Caco-2 (cell line): ENCODE data around the gene CMSS1. TPM values are rescaled to one million over a fixed set of nuclear protein-coding genes. Genes with fewer than 3 reads are reported as not detected.

ENCODE experiments used
- BruUV-seq: library from RNA; stranded (reverse); fragments of 400-500 nt; replicated peaks from 2 replicates; lab custom pipeline; 2021; lab: Mats Ljungman, UMichigan
- CTCF ChIA-PET: fragments of 300-600 bp; sonication (Branson Sonifier 250); formaldehyde crosslinking; loops from one replicate; lab custom pipeline; 2022; ENCODE audit warnings: antibody characterized with exemption; lab: Charles Lee
- POLR2A ChIA-PET: fragments of 300-600 bp; sonication (Branson Sonifier 250); formaldehyde crosslinking; loops from one replicate; lab custom pipeline; 2022; ENCODE audit warnings: antibody characterized with exemption; lab: Charles Lee
- DNase-seq, 2 experiments: peaks; one replicate each; pipeline versions ENCODE4 v3.0.0 to v3.0.0-alpha.2; 2020 to 2022
- H3K27me3 ChIP-seq: replicated peaks from 2 replicates; pipeline ENCODE4 v1.6.0; 2011; ENCODE audit warnings: low read length; ENCODE audit not compliant: control insufficient read depth, insufficient read depth
- H3K36me3 ChIP-seq: 2 replicates; pipeline ENCODE4 v1.5.1; 2011; ENCODE audit warnings: low read length; ENCODE audit not compliant: control insufficient read depth, insufficient read depth
- H3K4me1 ChIP-seq: fragments of 250-450 bp; sonication (Bioruptor Pico); 2 replicates; pipeline ENCODE4 v1.5.1; 2020; ENCODE audit warnings: mild to moderate bottlenecking
- H3K4me3 ChIP-seq: 2 replicates; pipeline ENCODE4 v1.5.1; 2011; ENCODE audit warnings: low read depth, mild to moderate bottlenecking, control low read depth, low read length
- H3K9me3 ChIP-seq: fragments of 250-450 bp; sonication (Bioruptor Pico); 2 replicates; pipeline ENCODE4 v1.5.1; 2020; ENCODE audit warnings: mild to moderate bottlenecking, moderate library complexity
- H3K27ac Mint-ChIP-seq: one replicate; pipeline ENCODE4 v1.8.0; 2022; ENCODE audit warnings: mixed read lengths; ENCODE audit not compliant: unreplicated experiment
- H3K27me3 Mint-ChIP-seq: one replicate; pipeline ENCODE4 v1.8.0; 2022; ENCODE audit warnings: mixed read lengths; ENCODE audit not compliant: insufficient read depth, unreplicated experiment
- H3K36me3 Mint-ChIP-seq: one replicate; pipeline ENCODE4 v1.8.0; 2022; ENCODE audit warnings: mild to moderate bottlenecking, mixed read lengths; ENCODE audit not compliant: insufficient read depth, unreplicated experiment
- H3K4me1 Mint-ChIP-seq: one replicate; pipeline ENCODE4 v1.8.0; 2022; ENCODE audit warnings: low read depth, mixed read lengths; ENCODE audit not compliant: unreplicated experiment
- H3K4me3 Mint-ChIP-seq: one replicate; pipeline ENCODE4 v1.8.0; 2022; ENCODE audit warnings: mild to moderate bottlenecking, moderate library complexity, mixed read lengths; ENCODE audit not compliant: unreplicated experiment
- H3K9me3 Mint-ChIP-seq: one replicate; pipeline ENCODE4 v1.8.0; 2022; ENCODE audit warnings: mixed read lengths; ENCODE audit not compliant: unreplicated experiment
- CTCF ChIP-seq, 2 experiments: fragments of 200-600 bp in 1 of 2; IDR thresholded peaks; 1 replicate in 1 of 2; 2 replicates in 1 of 2; pipeline versions ENCODE4 v1.5.1 to v1.8.0; 2011 to 2022; ENCODE audit warnings: antibody characterized with exemption in 1 of 2, control low read depth in 1 of 2, inconsistent platforms in 1 of 2, low read depth in 1 of 2, low read length in 1 of 2, mild to moderate bottlenecking in 1 of 2, moderate library complexity in 1 of 2; ENCODE audit not compliant: insufficient read depth in 1 of 2, severe bottlenecking in 1 of 2, unreplicated experiment in 1 of 2
- intact Hi-C: fragments of 100-400 bp; cut with micrococcal nuclease; formaldehyde crosslinking; loops from one replicate; pipeline ENCODE4 v1.10.0; 2022; ENCODE audit not compliant: unreplicated experiment
- total RNA-seq: library from RNA; stranded (reverse); gene quantifications from 2 replicates; pipeline ENCODE4 v1.2.3, GENCODE V29; 2022

CMSS1 gene
- total RNA-seq, 1 experiment from 2014 or later, result 54.4 TPM

- TF ChIP-seq CTCF (IDR thresholded peaks at IDR 0.05; ENCODE audit: insufficient read depth in 1 of 2, low read depth in 1 of 2, low read length in 1 of 2, severe bottlenecking in 1 of 2, unreplicated experiment in 1 of 2), result no peak
- H3K4me3 ChIP-seq, result no peak overlapping the region
- H3K4me3 Mint-ChIP-seq, result no peak overlapping the region
- H3K27ac Mint-ChIP-seq, result no peak overlapping the region
- no peaks in the 10 kb centered on the region for H3K4me1 Mint-ChIP-seq
- peaks cover 36% of the 10 kb centered on the region for H3K36me3 Mint-ChIP-seq
- H3K27me3 ChIP-seq, result no peaks in the 10 kb centered on the region
- H3K27me3 Mint-ChIP-seq, result no peaks in the 10 kb centered on the region
- ChIA-PET CTCF (no interaction called here), POLR2A (no interaction called here)
- DNase-seq, result no peak
- intact Hi-C loops, result no loop called here
- peaks cover 4% of the 10 kb centered on the region for H3K36me3 ChIP-seq
- no peaks in the 10 kb centered on the region for H3K9me3 ChIP-seq
- no peaks in the 10 kb centered on the region for H3K9me3 Mint-ChIP-seq
- no TSS peak for BruUV-seq
- peaks cover 5% of the 10 kb centered on the region; the same call in 1 of the 2 replicates for H3K4me1 ChIP-seq
Measured at GRCh38 chr3:99854756-99855298, 37.2 kb downstream of the CMSS1 start.

GRCh38 chr3:99855900-99856299 lies 38.2 kb downstream of the CMSS1 start:
- intact Hi-C loops, result no loop called here
- DNase-seq, result no peak
- H3K36me3 Mint-ChIP-seq, result peaks cover 44% of the 10 kb centered on the region
- peaks cover 5% of the 10 kb centered on the region; the same call in 1 of the 2 replicates for H3K4me1 ChIP-seq
- BruUV-seq, result no TSS peak
- H3K4me3 ChIP-seq, result no peak overlapping the region
- H3K36me3 ChIP-seq, result no peaks in the 10 kb centered on the region; the same call in 1 of the 2 replicates
- H3K27me3 Mint-ChIP-seq, result no peaks in the 10 kb centered on the region
- no peaks in the 10 kb centered on the region for H3K4me1 Mint-ChIP-seq
- H3K27ac Mint-ChIP-seq, result no peak overlapping the region
- no peaks in the 10 kb centered on the region for H3K9me3 ChIP-seq
- ChIA-PET POLR2A (no interaction called here), CTCF (no interaction called here)
- no peak for TF ChIP-seq CTCF (IDR thresholded peaks at IDR 0.05; ENCODE audit: insufficient read depth in 1 of 2, low read depth in 1 of 2, low read length in 1 of 2, severe bottlenecking in 1 of 2, unreplicated experiment in 1 of 2)
- no peaks in the 10 kb centered on the region for H3K27me3 ChIP-seq
- no peak overlapping the region for H3K4me3 Mint-ChIP-seq
- no peaks in the 10 kb centered on the region for H3K9me3 Mint-ChIP-seq

GRCh38 chr3:99856437-99857220 lies 39.0 kb downstream of the CMSS1 start:
- H3K9me3 Mint-ChIP-seq, result no peaks in the 10 kb centered on the region
- no peak for TF ChIP-seq CTCF (IDR thresholded peaks at IDR 0.05; ENCODE audit: insufficient read depth in 1 of 2, low read depth in 1 of 2, low read length in 1 of 2, severe bottlenecking in 1 of 2, unreplicated experiment in 1 of 2)
- no TSS peak for BruUV-seq
- no peak overlapping the region for H3K4me3 Mint-ChIP-seq
- H3K27ac Mint-ChIP-seq, result no peak overlapping the region
- H3K4me1 ChIP-seq, result peaks cover 5% of the 10 kb centered on the region; the same call in 1 of the 2 replicates
- no peak for DNase-seq
- intact Hi-C loops, result no loop called here
- H3K27me3 Mint-ChIP-seq, result no peaks in the 10 kb centered on the region
- ChIA-PET POLR2A (no interaction called here), CTCF (no interaction called here)
- no peaks in the 10 kb centered on the region for H3K27me3 ChIP-seq
- H3K9me3 ChIP-seq, result no peaks in the 10 kb centered on the region
- no peak overlapping the region for H3K4me3 ChIP-seq
- H3K36me3 Mint-ChIP-seq, result peaks cover 48% of the 10 kb centered on the region
- H3K36me3 ChIP-seq, result no peaks in the 10 kb centered on the region; the same call in 1 of the 2 replicates
- peaks cover 7% of the 10 kb centered on the region for H3K4me1 Mint-ChIP-seq
